ENCODE results near the gene SKIC3.

Gene SKIC3

DNA sequence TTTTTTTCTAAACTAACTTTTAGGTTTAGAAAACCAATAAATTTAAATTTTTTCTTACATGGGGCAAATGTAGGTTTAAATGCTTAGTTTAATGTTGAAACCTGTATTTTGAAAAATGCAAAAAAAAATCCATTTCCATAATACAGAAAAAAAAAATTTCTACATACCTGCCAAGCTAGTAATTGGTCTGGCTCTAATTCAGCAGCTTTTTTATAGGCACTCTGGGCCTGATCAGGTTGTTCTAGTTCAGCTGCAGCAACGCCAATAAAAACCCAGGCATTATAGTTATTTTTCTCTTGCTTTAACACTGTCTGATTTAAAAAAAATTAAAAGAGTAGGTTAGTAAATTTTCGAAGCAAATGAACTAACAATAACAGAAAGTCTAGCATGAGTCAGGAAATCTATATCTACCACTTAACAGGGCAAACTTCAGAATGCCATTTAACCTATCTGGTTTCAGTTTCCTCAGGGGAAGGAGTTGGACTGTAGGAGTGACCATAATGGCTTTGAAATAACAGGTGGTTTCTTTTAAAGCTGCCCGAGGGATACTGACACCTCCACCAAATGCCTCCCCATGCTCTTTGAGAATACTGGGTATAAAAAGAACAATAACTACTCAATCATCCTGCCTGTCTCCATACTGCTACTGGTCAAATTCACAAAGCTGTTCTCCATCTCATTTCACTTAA lies 11.6 kb downstream of the SKIC3 start:
- Histone ChIP-seq H3K4me1 (ENCODE audit: low read depth, poor library complexity, severe bottlenecking) (peaks cover 38% of the 10 kb centered on the region), H3K27ac (peak overlapping the region; percentile 64), H3K27me3 (ENCODE audit: insufficient read depth, low read depth) (no peaks in the 10 kb centered on the region)

GRCh38 chr5:95537501-95537900 lies 17.3 kb downstream of the SKIC3 start:
- TF ChIP-seq, protein P1, sequence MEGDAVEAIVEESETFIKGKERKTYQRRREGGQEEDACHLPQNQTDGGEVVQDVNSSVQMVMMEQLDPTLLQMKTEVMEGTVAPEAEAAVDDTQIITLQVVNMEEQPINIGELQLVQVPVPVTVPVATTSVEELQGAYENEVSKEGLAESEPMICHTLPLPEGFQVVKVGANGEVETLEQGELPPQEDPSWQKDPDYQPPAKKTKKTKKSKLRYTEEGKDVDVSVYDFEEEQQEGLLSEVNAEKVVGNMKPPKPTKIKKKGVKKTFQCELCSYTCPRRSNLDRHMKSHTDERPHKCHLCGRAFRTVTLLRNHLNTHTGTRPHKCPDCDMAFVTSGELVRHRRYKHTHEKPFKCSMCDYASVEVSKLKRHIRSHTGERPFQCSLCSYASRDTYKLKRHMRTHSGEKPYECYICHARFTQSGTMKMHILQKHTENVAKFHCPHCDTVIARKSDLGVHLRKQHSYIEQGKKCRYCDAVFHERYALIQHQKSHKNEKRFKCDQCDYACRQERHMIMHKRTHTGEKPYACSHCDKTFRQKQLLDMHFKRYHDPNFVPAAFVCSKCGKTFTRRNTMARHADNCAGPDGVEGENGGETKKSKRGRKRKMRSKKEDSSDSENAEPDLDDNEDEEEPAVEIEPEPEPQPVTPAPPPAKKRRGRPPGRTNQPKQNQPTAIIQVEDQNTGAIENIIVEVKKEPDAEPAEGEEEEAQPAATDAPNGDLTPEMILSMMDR (conservative IDR thresholded peaks at IDR 0.05; ENCODE audit: low read depth, low read length) = no peak
- Histone ChIP-seq H4K20me1 (ENCODE audit: insufficient read depth) (no peaks in the 10 kb centered on the region), H3K79me2 (ENCODE audit: insufficient read depth, low read depth) (no peaks in the 10 kb centered on the region), H3K36me3 (ENCODE audit: insufficient read depth) (peaks cover 3% of the 10 kb centered on the region; the same call in 1 of the 2 replicates), H3K4me2 (no peak overlapping the region), H3K4me3 (IDR thresholded peaks at IDR 0.05; ENCODE audit: insufficient read depth, low read depth, low read length) (no peak overlapping the region), H3K27ac (no peak overlapping the region), H3K4me1 (ENCODE audit: low read depth, poor library complexity, severe bottlenecking) (peaks cover 3% of the 10 kb centered on the region), H3K9ac (no peak overlapping the region), H3K27me3 (ENCODE audit: insufficient read depth, low read depth) (no peaks in the 10 kb centered on the region), H2AFZ (ENCODE audit: low read depth) (no peak overlapping the region)

More for the DNA sequence above, 11.6 kb downstream of the SKIC3 start:
- peaks cover 9% of the 10 kb centered on the region; the same call in 1 of the 2 replicates for H3K36me3 ChIP-seq (ENCODE audit: insufficient read depth)
- H3K4me3 ChIP-seq (IDR thresholded peaks at IDR 0.05; ENCODE audit: insufficient read depth, low read depth, low read length) = no peak overlapping the region
- H3K9ac ChIP-seq = peak overlapping the region; percentile 16; the same call in 1 of the 2 replicates
- no peaks in the 10 kb centered on the region for H4K20me1 ChIP-seq (ENCODE audit: insufficient read depth)
- no peak overlapping the region for H2AFZ ChIP-seq (ENCODE audit: low read depth)
- peak overlapping the region; percentile 52 for H3K4me2 ChIP-seq
- no peaks in the 10 kb centered on the region for H3K79me2 ChIP-seq (ENCODE audit: insufficient read depth, low read depth)
- TF ChIP-seq, protein P1 (conservative IDR thresholded peaks at IDR 0.05; ENCODE audit: low read depth, low read length) = no peak

GRCh38 chr5:95533761-95534160 lies 21.0 kb downstream of the SKIC3 start:
- Histone ChIP-seq H3K27ac (no peak overlapping the region), H3K4me1 (ENCODE audit: low read depth, poor library complexity, severe bottlenecking) (no peaks in the 10 kb centered on the region), H3K36me3 (ENCODE audit: insufficient read depth) (no peaks in the 10 kb centered on the region)

GRCh38 chr5:95533106-95533505 lies 21.7 kb downstream of the SKIC3 start:
- no peak overlapping the region for H2AFZ ChIP-seq (ENCODE audit: low read depth)
- H3K27me3 ChIP-seq (ENCODE audit: insufficient read depth, low read depth) = no peaks in the 10 kb centered on the region
- no peak overlapping the region for H3K4me2 ChIP-seq
- TF ChIP-seq, protein P1 (conservative IDR thresholded peaks at IDR 0.05; ENCODE audit: low read depth, low read length) = no peak
- no peaks in the 10 kb centered on the region for H3K36me3 ChIP-seq (ENCODE audit: insufficient read depth)
- H3K27ac ChIP-seq = no peak overlapping the region
- no peaks in the 10 kb centered on the region for H4K20me1 ChIP-seq (ENCODE audit: insufficient read depth)
- H3K4me3 ChIP-seq (IDR thresholded peaks at IDR 0.05; ENCODE audit: insufficient read depth, low read depth, low read length) = no peak overlapping the region
- no peak overlapping the region for H3K9ac ChIP-seq
- no peaks in the 10 kb centered on the region for H3K4me1 ChIP-seq (ENCODE audit: low read depth, poor library complexity, severe bottlenecking)
- H3K79me2 ChIP-seq (ENCODE audit: insufficient read depth, low read depth) = no peaks in the 10 kb centered on the region

More at GRCh38 chr5:95533761-95534160, 21.0 kb downstream of the SKIC3 start:
- no peak overlapping the region for H3K4me2 ChIP-seq
- TF ChIP-seq, protein P1 (conservative IDR thresholded peaks at IDR 0.05; ENCODE audit: low read depth, low read length) = no peak
- no peak overlapping the region for H3K9ac ChIP-seq
- no peak overlapping the region for H3K4me3 ChIP-seq (IDR thresholded peaks at IDR 0.05; ENCODE audit: insufficient read depth, low read depth, low read length)
- H3K79me2 ChIP-seq (ENCODE audit: insufficient read depth, low read depth) = no peaks in the 10 kb centered on the region
- no peak overlapping the region for H2AFZ ChIP-seq (ENCODE audit: low read depth)
- H4K20me1 ChIP-seq (ENCODE audit: insufficient read depth) = no peaks in the 10 kb centered on the region
- H3K27me3 ChIP-seq (ENCODE audit: insufficient read depth, low read depth) = no peaks in the 10 kb centered on the region
